Prostate gland (tissue), 2 donors: ENCODE data around the gene ZBTB44.
A peak's percentile ranks its signal among the peaks of the same experiment; 100 is the strongest.

Experiments
- POLR2A ChIP-seq: fragments of 450-650 bp; IDR thresholded peaks from one replicate; pipeline ENCODE4 v1.6.1; 2016; ENCODE audit warnings: antibody characterized with exemption, mild to moderate bottlenecking
- POLR2AphosphoS5 ChIP-seq: sonication (generic); formaldehyde crosslinking; IDR thresholded peaks from one replicate; pipeline ENCODE4 v1.6.1; 2017; ENCODE audit warnings: antibody characterized with exemption
- TF ChIP-seq, protein P1 (sequence below), 4 experiments: fragments of 200-600 bp in 2 of 4; fragments of 450-650 bp in 2 of 4; sonication (generic) in 2 of 4; IDR thresholded peaks; 1 replicate in 3 of 4; 2 replicates in 1 of 4; pipeline ENCODE4 v1.5.1; 2016 to 2019; ENCODE audit warnings: antibody characterized with exemption in 4 of 4, mild to moderate bottlenecking in 2 of 4, moderate library complexity in 2 of 4

GRCh38 chr11:130213143-130213978 lies 101.4 kb downstream of the ZBTB44 start:
- TF ChIP-seq, protein P1, sequence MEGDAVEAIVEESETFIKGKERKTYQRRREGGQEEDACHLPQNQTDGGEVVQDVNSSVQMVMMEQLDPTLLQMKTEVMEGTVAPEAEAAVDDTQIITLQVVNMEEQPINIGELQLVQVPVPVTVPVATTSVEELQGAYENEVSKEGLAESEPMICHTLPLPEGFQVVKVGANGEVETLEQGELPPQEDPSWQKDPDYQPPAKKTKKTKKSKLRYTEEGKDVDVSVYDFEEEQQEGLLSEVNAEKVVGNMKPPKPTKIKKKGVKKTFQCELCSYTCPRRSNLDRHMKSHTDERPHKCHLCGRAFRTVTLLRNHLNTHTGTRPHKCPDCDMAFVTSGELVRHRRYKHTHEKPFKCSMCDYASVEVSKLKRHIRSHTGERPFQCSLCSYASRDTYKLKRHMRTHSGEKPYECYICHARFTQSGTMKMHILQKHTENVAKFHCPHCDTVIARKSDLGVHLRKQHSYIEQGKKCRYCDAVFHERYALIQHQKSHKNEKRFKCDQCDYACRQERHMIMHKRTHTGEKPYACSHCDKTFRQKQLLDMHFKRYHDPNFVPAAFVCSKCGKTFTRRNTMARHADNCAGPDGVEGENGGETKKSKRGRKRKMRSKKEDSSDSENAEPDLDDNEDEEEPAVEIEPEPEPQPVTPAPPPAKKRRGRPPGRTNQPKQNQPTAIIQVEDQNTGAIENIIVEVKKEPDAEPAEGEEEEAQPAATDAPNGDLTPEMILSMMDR (IDR thresholded peaks at IDR 0.05) = peak; percentile 84 to 89 (median 87)
- TF ChIP-seq POLR2A (no peak), POLR2AphosphoS5 (peak; percentile 19)
